Measurements from ENCODE around the gene NCOR1. TPM values are rescaled to one million over a fixed set of nuclear protein-coding genes. Genes with fewer than 3 reads are reported as not detected.

The NCOR1 gene
- total and polyA plus RNA-seq, 9 of the 15 experiments (the other 6 are each of a cell fraction or from before 2014, with no cell fraction given), result 20.2 to 66.5 (median 50.9) TPM

- no peak for TF ChIP-seq MGA (IDR thresholded peaks at IDR 0.05)
- no peak for TF ChIP-seq PTBP1 (IDR thresholded peaks at IDR 0.05; ENCODE audit: low read depth, low read length)
- no peak for TF ChIP-seq ZNF24 (IDR thresholded peaks at IDR 0.05)
- no peak for TF ChIP-seq ILF3 (IDR thresholded peaks at IDR 0.05; ENCODE audit: borderline replicate concordance)
- no peak for TF ChIP-seq SOX6 (IDR thresholded peaks at IDR 0.05)
- no peak for TF ChIP-seq PML (IDR thresholded peaks at IDR 0.05; ENCODE audit: low read length)
- TF ChIP-seq CREB5 (CRISPR knock-in tag; IDR thresholded peaks at IDR 0.05), result no peak
- TF ChIP-seq ZBTB8A (IDR thresholded peaks at IDR 0.05; ENCODE audit: partially characterized antibody), result no peak
- TF ChIP-seq ASH1L (IDR thresholded peaks at IDR 0.05; ENCODE audit: borderline replicate concordance, low read depth, partially characterized antibody), result no peak
These were observed 65.0 kb downstream of the NCOR1 start (continued) for GRCh38 chr17:16150251-16150856.
